GM13977 (cell line): ENCODE data around the gene MRGPRD.
A peak's percentile ranks its signal among the peaks of the same experiment; 100 is the strongest.

Experiments
- DNase-seq: peaks from one replicate; pipeline ENCODE4 v3.0.0; 2012; ENCODE audit warnings: low spot score
- CTCF ChIP-seq: IDR thresholded peaks from 2 replicates; pipeline ENCODE4 v1.5.1; 2012; ENCODE audit warnings: mild to moderate bottlenecking, control low read depth; ENCODE audit not compliant: insufficient read depth; ENCODE audit errors: extremely low read depth, missing control alignments
- in situ Hi-C: fragments of 300-500 bp; cut with MboI; formaldehyde crosslinking; loops from one replicate; pipeline ENCODE4 v1.12.0; 2022; ENCODE audit warnings: low sequenced_read_pairs, low pct_unique_long_range_greater_than_20kb, mixed read lengths, inconsistent platforms; ENCODE audit not compliant: unreplicated experiment

The MRGPRD gene

GRCh38 chr11:69017951-69018350 lies 37.2 kb upstream of the MRGPRD start:
- in situ Hi-C loops = no loop called here
- TF ChIP-seq CTCF = no peak
- no peak for DNase-seq

- no peak for TF ChIP-seq CTCF
- in situ Hi-C loops = no loop called here
- DNase-seq = no peak
Measured at GRCh38 chr11:69014898-69015549, 34.2 kb upstream of the MRGPRD start.

- DNase-seq = no peak
- in situ Hi-C loops = no loop called here
- TF ChIP-seq CTCF = no peak
Measured at GRCh38 chr11:69014084-69014851, 33.5 kb upstream of the MRGPRD start.

- in situ Hi-C loops = no loop called here
- DNase-seq = peak; percentile 39
- TF ChIP-seq CTCF = no peak
Measured at GRCh38 chr11:69013009-69013951, 32.5 kb upstream of the MRGPRD start, which contains the start of gene MRGPRF. TSS of gene MRGPRF (minus strand) at chr11:69013246. CDS start at chr11:69009901, 3,345 bp downstream.

DNA sequence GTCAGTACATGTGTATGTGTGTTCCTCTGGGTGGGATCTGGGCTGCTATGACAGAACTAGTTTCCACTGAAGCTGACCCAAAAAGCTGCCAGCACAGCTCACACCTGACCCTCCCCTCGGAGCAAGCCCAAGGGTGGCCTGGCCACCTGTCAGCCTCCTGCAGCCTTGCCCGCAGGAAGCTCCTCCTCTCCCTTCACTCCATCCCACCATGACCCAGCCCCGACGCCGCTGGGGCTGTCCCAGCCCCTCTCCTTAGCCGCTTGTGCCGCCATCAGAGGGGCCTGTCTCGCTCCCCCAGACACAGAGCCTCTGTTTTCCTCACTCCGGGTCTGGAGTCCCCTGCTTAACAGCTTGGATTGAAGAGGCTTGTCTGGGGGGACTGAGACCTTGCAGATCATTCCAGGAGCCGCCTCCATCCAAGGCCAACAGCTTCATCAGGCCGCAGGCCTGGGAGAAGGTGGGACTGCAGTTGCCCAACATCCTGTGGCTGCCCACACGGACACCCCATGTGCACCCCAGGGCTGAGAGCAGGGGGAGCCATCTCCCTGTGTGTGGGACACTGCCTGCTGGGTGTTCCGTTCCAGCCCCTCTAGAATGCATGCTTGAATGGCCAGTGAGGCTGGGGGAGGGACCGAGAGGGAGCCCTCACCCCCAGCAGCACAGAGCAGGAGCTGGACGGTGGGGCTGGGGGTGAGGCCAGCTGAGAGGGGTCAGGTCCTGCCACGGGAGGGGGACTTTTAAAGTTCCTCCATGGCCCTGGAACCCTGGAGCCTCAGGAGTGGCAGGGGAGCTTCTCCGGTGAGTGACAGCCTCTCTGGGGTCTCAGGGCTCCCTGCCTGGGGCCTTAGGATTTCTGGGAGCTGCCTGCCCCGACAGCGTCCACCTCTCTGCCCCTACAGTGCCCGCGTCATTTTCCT lies 31.6 kb upstream of the MRGPRD start:
- TF ChIP-seq CTCF = no peak
- no peak for DNase-seq
- in situ Hi-C loops = no loop called here
